GM12872 (cell line): Measurements from ENCODE around the gene PFDN6.
A peak's percentile ranks its signal among the peaks of the same experiment; 100 is the strongest.

Source experiments
- CTCF ChIP-seq: IDR thresholded peaks from 3 replicates; pipeline ENCODE4 v1.5.1; 2011; ENCODE audit warnings: low read depth, mild to moderate bottlenecking, low read length, moderate library complexity; ENCODE audit not compliant: insufficient read depth

PFDN6 gene

GRCh38 chr6:33276864-33277662 lies 12.3 kb upstream of the PFDN6 start, which contains the start of gene B3GALT4:
Gene B3GALT4, plus strand, starts transcription at chr6:33277123. Its CDS starts 297 bp downstream, at chr6:33277420.
- TF ChIP-seq CTCF, result peak; percentile 56; the same call in 2 of the 3 replicates

- TF ChIP-seq CTCF, result no peak
These were observed 11.6 kb upstream of the PFDN6 start for GRCh38 chr6:33277663-33278391.

- TF ChIP-seq CTCF, result no peak
These were observed 11.0 kb upstream of the PFDN6 start for GRCh38 chr6:33278392-33278741.

- no peak for TF ChIP-seq CTCF
These were observed 10.6 kb upstream of the PFDN6 start for GRCh38 chr6:33278810-33279209.

GRCh38 chr6:33279257-33279695 lies 10.1 kb upstream of the PFDN6 start:
- TF ChIP-seq CTCF, result no peak

GRCh38 chr6:33279971-33280511 lies 9.4 kb upstream of the PFDN6 start:
- TF ChIP-seq CTCF, result peak; percentile 47; the same call in 2 of the 3 replicates

GRCh38 chr6:33280539-33280938 lies 8.9 kb upstream of the PFDN6 start:
- no peak for TF ChIP-seq CTCF
